CD14-positive monocyte (primary cell): ENCODE data around the gene LRP1B. TPM values are rescaled to one million over a fixed set of nuclear protein-coding genes. Genes with fewer than 3 reads are reported as not detected.

Experiments
- DNase-seq, 3 donors: peaks; one replicate each; pipeline ENCODE4 v3.0.0-alpha.2; 2011 to 2022
- H2AFZ ChIP-seq: 2 replicates; pipeline ENCODE4 v1.6.0; 2012; ENCODE audit warnings: mild to moderate bottlenecking, low read depth, low read length, inconsistent platforms; ENCODE audit not compliant: insufficient read depth, poor library complexity, severe bottlenecking
- H3K27ac ChIP-seq, 2 donors: 1 replicate in 1 of 2; 2 replicates in 1 of 2; pipeline ENCODE4 v1.5.1; 2012 to 2013; ENCODE audit warnings: low read length in 2 of 2, control low read depth in 1 of 2, inconsistent platforms in 1 of 2, low read depth in 1 of 2, mild to moderate bottlenecking in 1 of 2
- H3K27me3 ChIP-seq, 2 donors: one replicate each; pipeline versions ENCODE4 v1.6.0 to v1.6.1; 2011 to 2013; ENCODE audit warnings: low read length in 2 of 2; ENCODE audit not compliant: control insufficient read depth in 2 of 2, insufficient read depth in 2 of 2
- H3K36me3 ChIP-seq, 2 donors: replicated peaks in 1 of 2; 1 replicate in 1 of 2; 2 replicates in 1 of 2; pipeline versions ENCODE4 v1.5.1 to v1.6.1; 2012 to 2013; ENCODE audit warnings: low read length in 2 of 2, control low read depth in 1 of 2, inconsistent platforms in 1 of 2, mild to moderate bottlenecking in 1 of 2; ENCODE audit not compliant: insufficient read depth in 2 of 2, control insufficient read depth in 1 of 2
- H3K4me1 ChIP-seq, 2 donors: 1 replicate in 1 of 2; 2 replicates in 1 of 2; pipeline versions ENCODE4 v1.5.1 to v1.6.1; 2012 to 2013; ENCODE audit warnings: low read length in 2 of 2, control low read depth in 1 of 2, inconsistent platforms in 1 of 2, mild to moderate bottlenecking in 1 of 2, moderate library complexity in 1 of 2; ENCODE audit not compliant: insufficient read depth in 2 of 2, control insufficient read depth in 1 of 2
- H3K4me2 ChIP-seq: replicated peaks from 2 replicates; pipeline ENCODE3; 2012; ENCODE audit warnings: low read length, moderate library complexity, mild to moderate bottlenecking; ENCODE audit not compliant: poor library complexity, severe bottlenecking; ENCODE audit errors: extremely low read depth
- H3K4me3 ChIP-seq, 3 experiments: fragments of 200-600 bp in 1 of 3; sonication (generic) in 1 of 3; replicated peaks in 1 of 3; 1 replicate in 2 of 3; 2 replicates in 1 of 3; pipeline ENCODE4 v1.5.1; 2011 to 2013; ENCODE audit warnings: low read length in 3 of 3, mild to moderate bottlenecking in 3 of 3, control low read depth in 2 of 3, low read depth in 2 of 3, inconsistent platforms in 1 of 3, moderate library complexity in 1 of 3
- H3K79me2 ChIP-seq: 2 replicates; pipeline ENCODE4 v1.6.0; 2012; ENCODE audit warnings: mild to moderate bottlenecking, control low read depth, inconsistent platforms, low read length, moderate library complexity; ENCODE audit not compliant: insufficient read depth
- H3K9ac ChIP-seq: 2 replicates; pipeline ENCODE4 v1.6.0; 2017; ENCODE audit warnings: low read length, mild to moderate bottlenecking; ENCODE audit not compliant: insufficient read depth, poor library complexity, severe bottlenecking
- H3K9me3 ChIP-seq, 2 donors: replicated peaks in 1 of 2; 1 replicate in 1 of 2; 2 replicates in 1 of 2; pipeline versions ENCODE4 v1.5.1 to v1.6.1; 2012 to 2013; ENCODE audit warnings: low read length in 2 of 2, control low read depth in 1 of 2; ENCODE audit not compliant: control insufficient read depth in 1 of 2, insufficient read depth in 1 of 2
- H4K20me1 ChIP-seq: 2 replicates; pipeline ENCODE4 v1.6.0; 2012; ENCODE audit warnings: mild to moderate bottlenecking, low read length, control low read depth, moderate library complexity; ENCODE audit not compliant: insufficient read depth
- H3K27ac Mint-ChIP-seq, 7 donors: one replicate each; pipeline ENCODE4 v1.8.0; 2020; ENCODE audit warnings: mild to moderate bottlenecking in 7 of 7, mixed read lengths in 7 of 7, moderate library complexity in 6 of 7, inconsistent platforms in 2 of 7
- H3K27me3 Mint-ChIP-seq, 3 donors: one replicate each; pipeline ENCODE4 v1.8.0; 2021 to 2022; ENCODE audit warnings: low read depth in 3 of 3, mild to moderate bottlenecking in 3 of 3, mixed read lengths in 3 of 3, moderate library complexity in 3 of 3, inconsistent platforms in 1 of 3
- H3K36me3 Mint-ChIP-seq, 2 donors: one replicate each; pipeline ENCODE4 v1.8.0; 2020; ENCODE audit warnings: mixed read lengths in 2 of 2, inconsistent platforms in 1 of 2, mild to moderate bottlenecking in 1 of 2
- H3K4me1 Mint-ChIP-seq: one replicate; pipeline ENCODE4 v1.8.0; 2020; ENCODE audit warnings: mild to moderate bottlenecking, mixed read lengths
- H3K4me3 Mint-ChIP-seq, 2 donors: one replicate each; pipeline ENCODE4 v1.8.0; 2020; ENCODE audit warnings: mild to moderate bottlenecking in 2 of 2, mixed read lengths in 2 of 2, moderate library complexity in 1 of 2
- H3K9me3 Mint-ChIP-seq, 7 donors: one replicate each; pipeline ENCODE4 v1.8.0; 2020 to 2022; ENCODE audit warnings: mixed read lengths in 7 of 7, mild to moderate bottlenecking in 6 of 7, moderate library complexity in 6 of 7, inconsistent platforms in 2 of 7
- WGBS: methylation state at CpG from one replicate; pipeline ENCODE4 v1.1.5; 2013; ENCODE audit warnings: missing lambda C conversion rate; ENCODE audit not compliant: insufficient coverage; 5-methylcytosine and 5-hydroxymethylcytosine counted together
- intact Hi-C, 2 donors: fragments of 100-400 bp; cut with micrococcal nuclease; formaldehyde crosslinking; loops; one replicate each; pipeline versions ENCODE4 v1.15.0 to v1.15.1; 2023
- polyA plus RNA-seq, 3 donors: library from polyadenylated mRNA; depleted of rRNA in 1 of 3; unstranded in 2 of 3; stranded (reverse) in 1 of 3; fragments of 300-500 nt in 2 of 3; fragments of >200 nt in 1 of 3; fragmentation: Illumina TruSeq in 2 of 3; gene quantifications; 1 replicate in 2 of 3; 2 replicates in 1 of 3; pipeline ENCODE4 v1.2.3, GENCODE V29; 2012 to 2021
- TF ChIP-seq, protein P1 (sequence below): fragments of 200-600 bp; IDR thresholded peaks from one replicate; pipeline ENCODE4 v1.8.0; 2022; ENCODE audit warnings: antibody characterized with exemption, mild to moderate bottlenecking

LRP1B gene
- polyA plus RNA-seq, 3 donors: not detected

DNA sequence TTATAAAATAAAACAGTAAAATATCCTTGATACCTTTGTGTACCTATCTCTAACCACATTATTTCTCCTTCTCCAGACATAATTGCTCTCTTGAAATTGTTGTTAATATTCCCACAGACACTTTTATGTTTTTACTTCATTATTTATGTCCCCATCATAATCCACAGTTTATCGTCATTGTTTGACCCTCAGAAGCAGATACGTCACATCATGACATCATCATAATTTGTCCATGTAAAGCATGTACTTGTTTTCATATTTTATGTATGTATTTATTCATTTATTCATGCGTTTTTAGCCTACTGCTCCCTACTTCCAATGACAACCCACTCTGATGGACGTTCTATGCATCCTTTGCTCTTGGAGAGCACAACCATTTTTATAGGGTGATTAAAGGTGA, 1943.7 kb downstream of the LRP1B start:
- Histone ChIP-seq H4K20me1 (no peaks in the 10 kb centered on the region), H2AFZ (no peak overlapping the region), H3K9ac (no peak overlapping the region), H3K9me3 (no peaks in the 10 kb centered on the region), H3K4me3 (no peak overlapping the region), H3K27me3 (no peaks in the 10 kb centered on the region), H3K4me1 (no peaks in the 10 kb centered on the region), H3K36me3 (no peaks in the 10 kb centered on the region), H3K79me2 (no peaks in the 10 kb centered on the region), H3K4me2 (no peak overlapping the region), H3K27ac (no peak overlapping the region)
- intact Hi-C loops: no loop called here
- TF ChIP-seq, protein P1, sequence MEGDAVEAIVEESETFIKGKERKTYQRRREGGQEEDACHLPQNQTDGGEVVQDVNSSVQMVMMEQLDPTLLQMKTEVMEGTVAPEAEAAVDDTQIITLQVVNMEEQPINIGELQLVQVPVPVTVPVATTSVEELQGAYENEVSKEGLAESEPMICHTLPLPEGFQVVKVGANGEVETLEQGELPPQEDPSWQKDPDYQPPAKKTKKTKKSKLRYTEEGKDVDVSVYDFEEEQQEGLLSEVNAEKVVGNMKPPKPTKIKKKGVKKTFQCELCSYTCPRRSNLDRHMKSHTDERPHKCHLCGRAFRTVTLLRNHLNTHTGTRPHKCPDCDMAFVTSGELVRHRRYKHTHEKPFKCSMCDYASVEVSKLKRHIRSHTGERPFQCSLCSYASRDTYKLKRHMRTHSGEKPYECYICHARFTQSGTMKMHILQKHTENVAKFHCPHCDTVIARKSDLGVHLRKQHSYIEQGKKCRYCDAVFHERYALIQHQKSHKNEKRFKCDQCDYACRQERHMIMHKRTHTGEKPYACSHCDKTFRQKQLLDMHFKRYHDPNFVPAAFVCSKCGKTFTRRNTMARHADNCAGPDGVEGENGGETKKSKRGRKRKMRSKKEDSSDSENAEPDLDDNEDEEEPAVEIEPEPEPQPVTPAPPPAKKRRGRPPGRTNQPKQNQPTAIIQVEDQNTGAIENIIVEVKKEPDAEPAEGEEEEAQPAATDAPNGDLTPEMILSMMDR: no peak
- H3K27me3 Mint-ChIP-seq: peaks cover 0 to under 1% (median 0%) of the 10 kb centered on the region in 3 donors
- no peak overlapping the region for H3K4me3 Mint-ChIP-seq
- WGBS: no CpG with 5 or more reads among the region's 4 CpGs
- H3K36me3 Mint-ChIP-seq: no peaks in the 10 kb centered on the region
- no peaks in the 10 kb centered on the region for H3K4me1 Mint-ChIP-seq
- no peak overlapping the region for H3K27ac Mint-ChIP-seq
- no peak for DNase-seq
- H3K9me3 Mint-ChIP-seq: peaks cover 0 to 4% (median 0%) of the 10 kb centered on the region in 7 donors

DNA sequence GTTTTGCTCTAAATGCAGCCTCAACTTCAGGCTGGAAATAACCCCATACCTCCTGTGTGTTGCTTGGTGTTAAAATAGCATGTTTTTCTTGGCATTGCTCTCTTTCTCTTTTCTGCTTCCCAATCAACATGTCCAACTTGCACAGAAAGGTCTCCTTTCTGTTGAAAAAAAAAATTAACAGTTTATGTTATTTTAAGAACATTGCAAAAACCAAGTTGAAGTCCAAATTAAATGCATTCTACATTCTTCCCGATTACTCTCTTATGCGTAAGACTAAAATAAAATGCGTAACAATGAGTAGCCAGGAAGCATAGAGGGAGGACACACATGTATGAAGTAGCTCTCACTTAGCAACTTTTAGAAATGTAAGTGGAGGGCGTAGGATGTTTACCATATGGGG, 1944.5 kb downstream of the LRP1B start:
- Histone ChIP-seq H3K27ac (no peak overlapping the region), H4K20me1 (no peaks in the 10 kb centered on the region), H3K36me3 (no peaks in the 10 kb centered on the region), H3K9ac (no peak overlapping the region), H3K4me2 (no peak overlapping the region), H3K9me3 (no peaks in the 10 kb centered on the region), H3K4me1 (no peaks in the 10 kb centered on the region), H2AFZ (no peak overlapping the region), H3K27me3 (no peaks in the 10 kb centered on the region), H3K79me2 (no peaks in the 10 kb centered on the region), H3K4me3 (no peak overlapping the region)
- WGBS: 100% methylated on average over 1 of the region's 4 CpGs
- Mint-ChIP-seq H3K9me3 (peaks cover 0 to 2% (median 0%) of the 10 kb centered on the region in 7 donors), H3K36me3 (no peaks in the 10 kb centered on the region), H3K27ac (no peak overlapping the region), H3K27me3 (no peaks in the 10 kb centered on the region), H3K4me3 (no peak overlapping the region), H3K4me1 (no peaks in the 10 kb centered on the region)
- intact Hi-C loops: no loop called here
- DNase-seq: no peak
- TF ChIP-seq, protein P1: no peak
